H9 (cell line): ENCODE results near the gene BCAR3. TPM values are rescaled to one million over a fixed set of nuclear protein-coding genes. Genes with fewer than 3 reads are reported as not detected.

Experiments
- DNase-seq: peaks from one replicate; pipeline ENCODE4 v3.0.0-alpha.2; 2017
- H2AFZ ChIP-seq: one replicate; pipeline ENCODE4 v1.6.1; 2013; ENCODE audit warnings: mild to moderate bottlenecking, low read length, control low read depth, moderate library complexity
- H2AK5ac ChIP-seq: 2 replicates; pipeline ENCODE4 v1.6.1; 2013; ENCODE audit warnings: low read length, control low read depth, mixed read lengths; ENCODE audit not compliant: insufficient read length
- H2BK120ac ChIP-seq: one replicate; pipeline ENCODE4 v1.6.1; 2013; ENCODE audit warnings: low read depth, mild to moderate bottlenecking, low read length, control low read depth, inconsistent platforms; ENCODE audit not compliant: poor library complexity, severe bottlenecking
- H2BK12ac ChIP-seq: 2 replicates; pipeline ENCODE4 v1.6.1; 2013; ENCODE audit warnings: low read length, control low read depth, mixed read lengths, low read depth; ENCODE audit not compliant: insufficient read length
- H2BK15ac ChIP-seq: 2 replicates; pipeline ENCODE4 v1.6.1; 2013; ENCODE audit warnings: low read depth, low read length, control low read depth
- H2BK20ac ChIP-seq: one replicate; pipeline ENCODE4 v1.6.1; 2013; ENCODE audit warnings: low read depth, mild to moderate bottlenecking, low read length, control low read depth, inconsistent platforms; ENCODE audit not compliant: poor library complexity, severe bottlenecking
- H2BK5ac ChIP-seq: 2 replicates; pipeline ENCODE4 v1.6.1; 2013; ENCODE audit warnings: low read length, control low read depth, mixed read lengths; ENCODE audit not compliant: insufficient read length
- H3K14ac ChIP-seq: 2 replicates; pipeline ENCODE4 v1.6.1; 2013; ENCODE audit warnings: low read length, control low read depth; ENCODE audit not compliant: insufficient read depth
- H3K18ac ChIP-seq: 2 replicates; pipeline ENCODE4 v1.6.1; 2013; ENCODE audit warnings: low read depth, mild to moderate bottlenecking, mixed read lengths, low read length, control low read depth; ENCODE audit not compliant: insufficient read length
- H3K23ac ChIP-seq: 2 replicates; pipeline ENCODE4 v1.6.1; 2013; ENCODE audit warnings: low read length, control low read depth, mixed read lengths, low read depth; ENCODE audit not compliant: insufficient read length
- H3K23me2 ChIP-seq: 2 replicates; pipeline ENCODE4 v1.6.1; 2013; ENCODE audit warnings: low read depth, mild to moderate bottlenecking, mixed read lengths, low read length, control low read depth; ENCODE audit not compliant: insufficient read length, poor library complexity, severe bottlenecking
- H3K27ac ChIP-seq: 2 replicates; pipeline ENCODE4 v1.5.1; 2013; ENCODE audit warnings: low read length, control low read depth, mixed read lengths, low read depth; ENCODE audit not compliant: insufficient read length
- H3K27me3 ChIP-seq: 2 replicates; pipeline ENCODE4 v1.6.1; 2013; ENCODE audit warnings: low read length, control low read depth, inconsistent platforms; ENCODE audit not compliant: insufficient read depth
- H3K4ac ChIP-seq: 2 replicates; pipeline ENCODE4 v1.6.1; 2013; ENCODE audit warnings: low read depth, mild to moderate bottlenecking, control low read depth, inconsistent platforms, low read length, moderate library complexity
- H3K4me1 ChIP-seq: 2 replicates; pipeline ENCODE4 v1.6.1; 2013; ENCODE audit warnings: low read length, control low read depth, inconsistent platforms; ENCODE audit not compliant: insufficient read depth
- H3K4me2 ChIP-seq: 2 replicates; pipeline ENCODE4 v1.6.1; 2013; ENCODE audit warnings: low read length, control low read depth, mixed read lengths; ENCODE audit not compliant: insufficient read length, insufficient read depth
- H3K56ac ChIP-seq: 2 replicates; pipeline ENCODE4 v1.6.1; 2013; ENCODE audit warnings: low read depth, mild to moderate bottlenecking, mixed read lengths, low read length, control low read depth; ENCODE audit not compliant: insufficient read length
- H3K79me1 ChIP-seq: 2 replicates; pipeline ENCODE4 v1.6.1; 2013; ENCODE audit warnings: low read depth, mild to moderate bottlenecking, moderate library complexity, low read length, control low read depth, inconsistent platforms; ENCODE audit not compliant: insufficient read depth, poor library complexity, severe bottlenecking
- H3K79me2 ChIP-seq: 2 replicates; pipeline ENCODE4 v1.6.1; 2013; ENCODE audit warnings: low read length, control low read depth, inconsistent platforms; ENCODE audit not compliant: insufficient read depth
- H3K9ac ChIP-seq: 2 replicates; pipeline ENCODE4 v1.6.1; 2013; ENCODE audit warnings: low read length, control low read depth, mixed read lengths; ENCODE audit not compliant: insufficient read length; ENCODE audit errors: extremely low read depth
- H3K9me3 ChIP-seq: one replicate; pipeline ENCODE4 v1.6.1; 2013; ENCODE audit warnings: low read depth, low read length, inconsistent platforms; ENCODE audit not compliant: control insufficient read depth
- H3T11ph ChIP-seq: one replicate; pipeline ENCODE4 v1.6.1; 2013; ENCODE audit warnings: mild to moderate bottlenecking, low read length, control low read depth, inconsistent platforms
- H4K20me1 ChIP-seq: one replicate; pipeline ENCODE4 v1.6.1; 2013; ENCODE audit not compliant: control insufficient read depth, insufficient read length, insufficient read depth
- H4K5ac ChIP-seq: 2 replicates; pipeline ENCODE4 v1.6.1; 2013; ENCODE audit warnings: low read depth, mild to moderate bottlenecking, mixed read lengths, low read length, control low read depth; ENCODE audit not compliant: insufficient read length
- H4K8ac ChIP-seq: replicated peaks from 2 replicates; pipeline ENCODE4 v1.6.1; 2013; ENCODE audit warnings: low read length, control low read depth, mixed read lengths, low read depth; ENCODE audit not compliant: insufficient read length
- H4K91ac ChIP-seq: 2 replicates; pipeline ENCODE4 v1.6.1; 2013; ENCODE audit warnings: low read depth, mild to moderate bottlenecking, moderate library complexity, mixed read lengths, low read length, control low read depth; ENCODE audit not compliant: insufficient read length
- H3K27ac Mint-ChIP-seq, 3 experiments: 2 replicates in 2 of 3; 3 replicates in 1 of 3; pipeline ENCODE4 v1.8.0; 2020 to 2021; ENCODE audit warnings: mixed read lengths in 3 of 3, mild to moderate bottlenecking in 1 of 3, moderate library complexity in 1 of 3
- H3K27me3 Mint-ChIP-seq: 2 replicates; pipeline ENCODE4 v1.8.0; 2021; ENCODE audit warnings: low read depth, mild to moderate bottlenecking, moderate library complexity, mixed read lengths
- H3K36me3 Mint-ChIP-seq, 3 experiments: 2 replicates in 2 of 3; 3 replicates in 1 of 3; pipeline ENCODE4 v1.8.0; 2020 to 2021; ENCODE audit warnings: low read depth in 3 of 3, mixed read lengths in 3 of 3; ENCODE audit not compliant: insufficient read depth in 1 of 3
- H3K4me1 Mint-ChIP-seq, 2 experiments: 2 replicates each; pipeline ENCODE4 v1.8.0; 2020; ENCODE audit warnings: mixed read lengths in 2 of 2
- H3K4me3 Mint-ChIP-seq, 2 experiments: 2 replicates in 1 of 2; 3 replicates in 1 of 2; pipeline ENCODE4 v1.8.0; 2020 to 2021; ENCODE audit warnings: mild to moderate bottlenecking in 2 of 2, mixed read lengths in 2 of 2, moderate library complexity in 1 of 2
- H3K9me3 Mint-ChIP-seq, 2 experiments: 2 replicates in 1 of 2; 3 replicates in 1 of 2; pipeline ENCODE4 v1.8.0; 2020; ENCODE audit warnings: mild to moderate bottlenecking in 2 of 2, mixed read lengths in 2 of 2, moderate library complexity in 1 of 2
- CTCF ChIP-seq: fragments of 200-600 bp; sonication (generic); conservative IDR thresholded peaks from 3 replicates; pipeline ENCODE4 v1.8.0; 2021; ENCODE audit warnings: antibody characterized with exemption, mild to moderate bottlenecking
- total RNA-seq: library from RNA; stranded (reverse); gene quantifications from 2 replicates; pipeline ENCODE4 v1.2.1, GENCODE V29; 2021

Gene BCAR3
- total RNA-seq, 1 experiment from 2014 or later = 4.9 TPM

- no peak for DNase-seq
- H3K4me1 Mint-ChIP-seq = 0 out of 4 replicates have a peak, but pooled peaks cover 0 to 2% of the 10 kb centered on the region in 2 experiments
- no peak for TF ChIP-seq CTCF
- H3K36me3 Mint-ChIP-seq = peaks cover 18 to 60% (median 59%) of the 10 kb centered on the region in 3 experiments
- no peak overlapping the region for H3K4me3 Mint-ChIP-seq
- no peak overlapping the region for H3K56ac ChIP-seq
- no peak overlapping the region for H3K4me2 ChIP-seq
- no peak overlapping the region for H3T11ph ChIP-seq
- no peak overlapping the region for H2BK120ac ChIP-seq
- H3K14ac ChIP-seq = no peak overlapping the region
- H3K9me3 Mint-ChIP-seq = no peaks in the 10 kb centered on the region
- no peak overlapping the region for H2AFZ ChIP-seq
- no peak overlapping the region for H4K5ac ChIP-seq
- no peaks in the 10 kb centered on the region for H3K27me3 Mint-ChIP-seq
- no peaks in the 10 kb centered on the region for H4K20me1 ChIP-seq
- H2BK15ac ChIP-seq = no peak overlapping the region
- no peak overlapping the region for H3K18ac ChIP-seq
- H2AK5ac ChIP-seq = no peak overlapping the region
- no peak overlapping the region for H3K9ac ChIP-seq
- no peaks in the 10 kb centered on the region for H3K9me3 ChIP-seq
- H4K91ac ChIP-seq = no peak overlapping the region
- no peaks in the 10 kb centered on the region for H3K79me2 ChIP-seq
- no peak overlapping the region for H3K4ac ChIP-seq
- no peak overlapping the region for H3K27ac ChIP-seq
- H3K27ac Mint-ChIP-seq = peak overlapping the region in 1 of 3 experiments; percentile 50; a peak in 2 of 7 replicates
- no peak overlapping the region for H3K23ac ChIP-seq
- H2BK20ac ChIP-seq = no peak overlapping the region
- no peaks in the 10 kb centered on the region for H3K23me2 ChIP-seq
- no peaks in the 10 kb centered on the region for H3K79me1 ChIP-seq
- no peaks in the 10 kb centered on the region for H3K27me3 ChIP-seq
- H2BK12ac ChIP-seq = no peak overlapping the region
- no peak overlapping the region for H2BK5ac ChIP-seq
- H4K8ac ChIP-seq = no peak overlapping the region
- H3K4me1 ChIP-seq = no peaks in the 10 kb centered on the region
Observed at GRCh38 chr1:93533677-93534076, 148.0 kb downstream of the BCAR3 start.
